Endometrial microvascular endothelial cells (primary cell): ENCODE measurements around the gene PLEKHH1. TPM values are rescaled to one million over a fixed set of nuclear protein-coding genes. Genes with fewer than 3 reads are reported as not detected.
"Not testable (repeated sequence)": the region's sequence is repeated elsewhere in the genome, so short reads cannot be mapped to it uniquely, and the experiment has no call there.

Source experiments
- in situ Hi-C: cut with HindIII; loops from 2 replicates; pipeline ENCODE4 v1.10.0; 2017; ENCODE audit warnings: low sequenced_read_pairs, low pct_unique_long_range_greater_than_20kb; ENCODE audit errors: inconsistent ontology term
- total RNA-seq: library from RNA; depleted of rRNA; stranded (reverse); fragments of >200 nt; gene quantifications from one replicate; pipeline ENCODE4 v1.2.3, GENCODE V29; 2015; ENCODE audit errors: inconsistent ontology term

Gene PLEKHH1
- total RNA-seq, 1 donor from 2014 or later, result 3.6 TPM

DNA sequence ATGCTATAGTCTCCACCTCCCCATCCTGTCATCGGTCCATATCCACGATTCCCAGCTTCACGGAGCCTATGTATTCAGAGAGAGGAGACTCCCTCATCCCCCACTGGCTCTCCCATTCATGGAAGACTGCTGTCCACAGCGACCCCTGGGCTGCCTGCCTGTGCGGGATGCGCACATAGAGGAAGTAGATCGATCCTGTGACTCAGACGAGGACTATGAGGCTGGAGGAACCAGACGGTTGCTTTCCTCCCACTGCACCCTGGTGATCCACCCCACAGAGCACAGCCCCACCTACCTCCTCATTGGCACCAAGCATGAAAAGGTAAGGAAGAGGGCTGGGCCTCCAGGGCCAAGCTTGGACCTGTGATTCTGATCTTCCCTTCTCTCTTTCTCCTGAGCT is 42.6 kb downstream of the PLEKHH1 start:
- in situ Hi-C loops, result no loop called here

DNA sequence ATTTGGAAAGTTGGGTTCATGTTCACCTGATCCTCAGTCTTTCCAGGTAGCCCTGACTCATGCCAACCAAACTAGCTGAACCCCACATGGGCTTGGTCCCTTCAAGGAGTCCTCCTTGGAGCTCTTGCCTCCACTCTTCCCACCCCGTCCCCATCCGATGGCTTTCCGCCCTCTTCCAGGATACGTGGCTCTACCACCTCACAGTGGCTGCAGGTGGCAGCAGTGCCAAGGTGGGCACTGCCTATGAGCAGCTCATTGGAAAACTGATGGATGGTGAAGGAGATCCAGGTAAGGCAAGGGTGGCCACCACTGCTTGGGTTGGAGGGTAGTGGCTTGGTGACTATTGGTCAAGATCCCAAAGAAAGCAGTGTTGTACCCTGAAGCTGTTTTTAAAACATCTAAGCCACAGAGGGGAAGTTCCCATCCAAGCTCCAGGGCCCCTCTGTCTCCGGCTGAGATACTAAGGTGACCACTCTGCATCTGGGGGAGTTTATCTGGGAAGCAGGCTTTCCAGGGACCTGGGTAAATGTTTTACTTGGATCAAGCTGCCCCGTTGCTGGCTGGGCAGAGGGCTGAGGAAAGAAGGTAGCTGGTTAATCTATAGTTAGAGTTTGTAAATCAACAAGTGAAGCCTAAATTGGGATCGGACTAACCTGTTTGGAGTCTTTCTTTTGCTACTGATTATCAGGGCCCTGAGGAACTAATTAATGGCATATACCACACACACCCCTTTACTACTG is 43.3 kb downstream of the PLEKHH1 start:
- in situ Hi-C loops, result no loop called here

DNA sequence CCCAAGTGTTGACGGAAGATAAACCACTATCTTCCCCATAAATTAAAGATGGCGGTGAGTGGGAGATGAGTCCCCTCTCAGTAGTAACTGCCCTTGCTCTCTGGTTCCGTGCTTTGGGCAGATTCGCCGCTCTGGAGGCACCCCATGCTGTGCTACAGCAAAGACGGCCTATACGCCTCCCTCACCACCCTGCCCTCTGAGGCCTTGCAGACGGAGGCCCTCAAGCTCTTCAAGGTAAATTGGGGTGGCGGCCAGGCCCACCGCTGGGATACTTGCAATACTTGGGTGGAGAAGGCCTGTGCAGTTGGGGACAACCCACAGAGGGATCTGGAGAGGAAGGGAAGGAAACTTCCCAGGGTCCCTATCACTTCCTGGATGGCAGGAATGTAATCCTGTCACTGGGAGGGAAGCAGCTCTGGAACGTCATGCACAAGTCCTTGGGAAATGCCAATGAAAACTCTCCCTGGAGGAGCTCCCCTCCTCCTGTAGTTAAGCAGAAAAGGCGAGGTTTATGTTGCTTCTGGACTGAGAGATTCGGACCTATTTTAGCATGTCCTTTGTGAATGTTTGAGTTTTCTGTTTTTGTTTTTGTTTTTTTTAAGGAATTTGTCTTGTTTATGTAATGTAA is 44.2 kb downstream of the PLEKHH1 start:
- in situ Hi-C loops, result no loop called here

DNA sequence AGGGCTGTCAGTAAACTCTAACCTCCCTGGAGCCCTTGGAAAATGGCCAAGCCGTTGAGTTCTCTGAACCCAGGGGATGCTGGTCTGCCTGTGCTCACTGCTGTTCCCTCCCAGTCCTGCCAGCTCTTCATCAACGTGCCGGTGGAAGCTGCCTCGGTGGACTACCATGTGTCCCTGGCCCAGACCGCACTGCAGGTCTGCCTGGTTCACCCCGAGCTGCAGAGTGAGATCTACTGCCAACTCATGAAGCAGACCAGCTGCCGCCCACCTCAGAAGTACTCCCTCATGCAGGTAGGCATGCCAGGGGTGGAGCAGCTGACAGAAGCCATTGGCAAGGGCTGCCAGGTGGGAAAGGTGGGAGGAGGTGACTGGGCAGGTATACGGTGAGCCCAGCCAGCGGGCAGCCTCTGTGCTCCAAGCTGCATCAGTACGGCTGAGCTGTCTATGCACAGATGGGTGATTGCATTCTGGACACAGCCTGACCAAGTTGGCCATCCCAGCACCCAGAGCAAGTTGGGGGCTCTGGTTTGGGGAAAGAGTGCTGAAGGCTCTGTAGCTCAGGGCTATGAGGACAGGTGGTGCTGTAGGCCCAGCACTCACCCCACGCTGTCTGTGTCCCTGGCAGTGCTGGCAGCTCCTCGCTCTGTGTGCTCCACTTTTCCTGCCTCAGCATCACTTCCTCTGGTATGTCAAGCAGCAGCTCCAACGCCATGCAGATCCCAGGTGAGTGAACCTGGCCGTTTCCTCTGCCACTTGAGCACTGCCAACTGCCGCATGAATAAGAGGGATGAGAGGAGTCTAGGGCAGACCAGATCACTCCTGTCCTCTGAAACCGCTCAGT is 45.0 kb downstream of the PLEKHH1 start:
- in situ Hi-C loops, result no loop called here

- in situ Hi-C loops, result no loop called here
These were observed 46.0 kb downstream of the PLEKHH1 start for GRCh38 chr14:67579040-67579439.

GRCh38 chr14:67579636-67580035 is 46.5 kb downstream of the PLEKHH1 start:
- in situ Hi-C loops, result loop anchor here (10.0 kb wide), 1 partner anchor 115 kb away; the partner anchor contains the start of gene RDH11

GRCh38 chr14:67580336-67581171 is 47.5 kb downstream of the PLEKHH1 start:
- in situ Hi-C loops, result loop anchor here (10.0 kb wide), 1 partner anchor 114 kb away; the partner anchor contains the start of gene RDH11

GRCh38 chr14:67581643-67582042 is 48.6 kb downstream of the PLEKHH1 start:
- in situ Hi-C loops, result loop anchor here (10.0 kb wide), 1 partner anchor 113 kb away; the partner anchor contains the start of gene RDH11

- in situ Hi-C loops, result loop anchor here (10.0 kb wide), 1 partner anchor 113 kb away; the partner anchor contains the start of gene RDH11
These were observed 49.0 kb downstream of the PLEKHH1 start for GRCh38 chr14:67582061-67582460.

GRCh38 chr14:67583711-67584644 is 50.9 kb downstream of the PLEKHH1 start:
- in situ Hi-C loops, result loop anchor here (10.0 kb wide), 1 partner anchor 111 kb away; the partner anchor contains the start of gene RDH11

- in situ Hi-C loops, result loop anchor here (10.0 kb wide), 1 partner anchor 110 kb away; the partner anchor contains the start of gene RDH11
These were observed 51.9 kb downstream of the PLEKHH1 start for GRCh38 chr14:67584978-67585377.

DNA sequence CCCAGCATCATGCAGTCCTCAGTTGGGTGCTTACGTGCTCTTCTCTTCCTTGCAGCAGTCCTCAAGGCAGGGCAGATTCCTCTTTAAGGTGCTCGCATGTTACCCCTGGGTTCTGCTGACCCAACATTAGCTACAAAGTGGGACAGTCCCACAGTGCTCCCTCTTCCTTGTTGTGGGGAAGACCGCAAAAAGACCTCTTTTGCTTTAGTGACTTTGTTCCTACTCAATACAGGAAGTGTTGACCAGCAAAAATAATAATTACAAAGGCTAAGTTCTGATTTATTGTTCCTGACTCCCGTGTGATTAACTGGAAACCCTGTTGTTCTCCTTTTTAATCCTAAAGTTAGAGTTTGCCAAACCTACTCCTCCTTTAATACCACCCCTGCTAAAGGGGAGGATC is 53.3 kb downstream of the PLEKHH1 start:
- in situ Hi-C loops, result loop anchor here (10.0 kb wide), 1 partner anchor 108 kb away; the partner anchor contains the start of gene RDH11

- in situ Hi-C loops, result loop anchor here (10.0 kb wide), 1 partner anchor 106 kb away; the partner anchor contains the start of gene RDH11
These were observed 56.2 kb downstream of the PLEKHH1 start for GRCh38 chr14:67589204-67589770.

- in situ Hi-C loops, result not testable (repeated sequence)
These were observed 60.6 kb downstream of the PLEKHH1 start for GRCh38 chr14:67593650-67594049.

DNA sequence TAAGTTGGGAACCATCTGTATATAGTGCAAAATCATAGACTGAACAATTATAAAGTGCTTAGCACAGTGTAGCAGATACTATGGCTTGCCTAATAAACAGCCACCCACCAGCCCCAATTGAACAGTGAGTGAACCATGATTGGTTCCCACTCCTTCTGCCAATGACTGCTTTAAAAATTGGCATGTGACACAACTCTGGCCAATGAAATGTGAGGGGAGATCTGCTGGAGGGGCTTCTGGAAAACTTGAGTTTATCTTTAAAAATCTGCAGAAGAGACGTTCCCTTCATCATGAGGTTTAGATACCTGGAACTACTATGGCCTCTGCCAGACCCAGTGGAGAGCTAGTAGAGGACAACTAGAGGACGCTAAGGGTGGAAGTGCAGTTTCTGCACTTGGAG is 62.3 kb downstream of the PLEKHH1 start:
- in situ Hi-C loops, result no loop called here

DNA sequence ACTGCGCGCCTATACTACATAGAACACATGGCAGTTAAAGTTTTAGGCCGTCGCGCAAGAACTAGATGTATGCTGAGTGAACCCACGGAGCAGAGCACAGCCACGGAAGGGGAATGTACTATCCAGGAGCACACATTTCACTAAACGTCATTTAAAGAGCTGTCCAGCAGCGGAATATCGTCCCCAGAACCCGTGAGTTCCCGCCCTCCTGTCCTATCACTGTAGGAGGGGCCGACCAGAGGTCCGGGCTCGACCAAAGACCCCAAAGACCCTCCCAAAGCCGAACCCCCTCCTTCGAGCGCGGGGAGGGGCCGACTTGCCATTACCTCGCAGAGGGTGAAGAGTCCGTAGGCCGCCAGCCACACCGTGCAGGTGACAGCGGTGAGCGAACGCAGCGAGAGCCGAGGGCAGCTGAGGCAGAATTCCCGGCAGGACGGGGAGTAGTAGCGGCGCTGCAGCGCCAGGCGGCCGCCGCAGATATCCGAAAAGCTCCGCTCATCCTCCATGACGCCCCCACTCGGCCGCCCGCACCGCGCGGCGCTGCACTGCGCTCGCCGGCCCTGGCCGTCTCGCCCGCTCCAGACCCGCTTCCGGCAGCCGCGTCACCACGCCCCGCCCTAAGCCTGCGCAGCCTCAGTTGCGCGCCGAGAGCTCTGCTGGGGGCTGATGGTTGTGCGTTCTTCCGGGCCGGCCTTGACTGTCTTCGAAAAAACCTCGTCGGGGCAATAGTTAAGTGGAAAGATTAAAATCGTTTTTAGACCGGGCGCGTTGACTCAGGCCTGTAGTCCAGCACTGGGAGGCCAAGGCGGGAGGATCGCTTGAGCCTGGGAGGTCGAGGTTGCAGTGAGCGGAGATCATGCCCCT is 66.8 kb downstream of the PLEKHH1 start, which contains the start of gene PIGH:
Gene PIGH, minus strand, starts transcription at position 571 of the 864 bp plus-strand sequence. Its CDS starts 65 bp downstream, at position 506.
- in situ Hi-C loops, result no loop called here
